Breast epithelium (tissue), 4 donors: ENCODE measurements around the gene CREB1. TPM values are rescaled to one million over a fixed set of nuclear protein-coding genes. Genes with fewer than 3 reads are reported as not detected.

ENCODE experiments used
- DNase-seq, 2 donors: peaks; one replicate each; pipeline ENCODE4 v3.0.0-alpha.2; 2019; ENCODE audit warnings: low spot score in 2 of 2
- H3K27ac ChIP-seq, 2 donors: fragments of 200-600 bp; sonication (generic) in 1 of 2; one replicate each; pipeline ENCODE4 v1.5.1; 2016 to 2019; ENCODE audit warnings: mild to moderate bottlenecking in 1 of 2
- H3K27me3 ChIP-seq, 2 donors: fragments of 200-600 bp; sonication (generic) in 1 of 2; one replicate each; pipeline versions ENCODE4 v1.5.1 to v1.6.0; 2017 to 2019; ENCODE audit warnings: control low read depth in 1 of 2, mild to moderate bottlenecking in 1 of 2
- H3K36me3 ChIP-seq: fragments of 200-600 bp; one replicate; pipeline ENCODE4 v1.5.1; 2019
- H3K4me1 ChIP-seq, 2 donors: fragments of 200-600 bp; sonication (generic); one replicate each; pipeline ENCODE4 v1.5.1; 2016 to 2019; ENCODE audit warnings: control low read depth in 1 of 2
- H3K4me3 ChIP-seq, 3 donors: fragments of 200-600 bp; sonication (generic); 1 replicate in 2 of 3; 2 replicates in 1 of 3; pipeline ENCODE4 v1.5.1; 2016 to 2019; ENCODE audit warnings: mild to moderate bottlenecking in 3 of 3, moderate library complexity in 2 of 3
- H3K9me3 ChIP-seq, 2 donors: fragments of 200-600 bp; sonication (generic) in 1 of 2; one replicate each; pipeline ENCODE4 v1.5.1; 2016 to 2019; ENCODE audit warnings: control low read depth in 1 of 2
- CTCF ChIP-seq, 3 donors: fragments of 450-650 bp; IDR thresholded peaks; one replicate each; pipeline ENCODE4 v1.5.1; 2016 to 2017; ENCODE audit warnings: antibody characterized with exemption in 3 of 3, mild to moderate bottlenecking in 3 of 3, moderate library complexity in 3 of 3
- POLR2A ChIP-seq: fragments of 450-650 bp; IDR thresholded peaks from one replicate; pipeline ENCODE4 v1.6.1; 2016; ENCODE audit warnings: antibody characterized with exemption, mild to moderate bottlenecking, moderate library complexity
- POLR2AphosphoS5 ChIP-seq, 3 donors: sonication (generic); formaldehyde crosslinking; IDR thresholded peaks; one replicate each; pipeline ENCODE4 v1.6.1; 2017; ENCODE audit warnings: antibody characterized with exemption in 3 of 3
- intact Hi-C: fragments of 100-400 bp; cut with DNase I; formaldehyde crosslinking; loops from one replicate; pipeline ENCODE4 v1.15.1; 2023; ENCODE audit warnings: low total_unique reads
- total RNA-seq, 3 donors: library from RNA; depleted of rRNA; stranded (reverse); fragments of >200 nt; gene quantifications; one replicate each; pipeline ENCODE4 v1.1.0, GENCODE V29; 2016

CREB1 gene
- total RNA-seq, 3 donors from 2014 or later, result 45.6 to 81.5 (median 54.1) TPM

GRCh38 chr2:207534417-207534816, 4.7 kb downstream of the CREB1 start:
- Histone ChIP-seq H3K27ac (peak overlapping the region in 1 of 2 donors; percentile 40), H3K27me3 (no peaks in the 10 kb centered on the region), H3K9me3 (no peaks in the 10 kb centered on the region), H3K36me3 (no peaks in the 10 kb centered on the region), H3K4me3 (no peak overlapping the region), H3K4me1 (no peaks in the 10 kb centered on the region)
- intact Hi-C loops, result no loop called here
- TF ChIP-seq CTCF (IDR thresholded peaks at IDR 0.05) (no peak), POLR2A (no peak)
- no peak for DNase-seq

GRCh38 chr2:207539470-207539869, 9.7 kb downstream of the CREB1 start:
- H3K4me1 ChIP-seq, result no peaks in the 10 kb centered on the region
- no peaks in the 10 kb centered on the region for H3K9me3 ChIP-seq
- TF ChIP-seq POLR2AphosphoS5 (IDR thresholded peaks at IDR 0.05), result no peak
- no peak for TF ChIP-seq POLR2A
- TF ChIP-seq CTCF (IDR thresholded peaks at IDR 0.05), result no peak
- no peaks in the 10 kb centered on the region for H3K36me3 ChIP-seq
- no peak for DNase-seq
- H3K4me3 ChIP-seq, result no peak overlapping the region
- no peak overlapping the region for H3K27ac ChIP-seq
- H3K27me3 ChIP-seq, result no peaks in the 10 kb centered on the region
- intact Hi-C loops, result no loop called here

GRCh38 chr2:207540431-207540830, 10.7 kb downstream of the CREB1 start:
- intact Hi-C loops, result no loop called here
- H3K36me3 ChIP-seq, result no peaks in the 10 kb centered on the region
- no peak overlapping the region for H3K4me3 ChIP-seq
- H3K9me3 ChIP-seq, result no peaks in the 10 kb centered on the region
- H3K4me1 ChIP-seq, result no peaks in the 10 kb centered on the region
- TF ChIP-seq POLR2AphosphoS5 (IDR thresholded peaks at IDR 0.05) (no peak), CTCF (IDR thresholded peaks at IDR 0.05) (no peak), POLR2A (no peak)
- DNase-seq, result no peak
- H3K27me3 ChIP-seq, result no peaks in the 10 kb centered on the region
- H3K27ac ChIP-seq, result no peak overlapping the region

GRCh38 chr2:207541933-207542332, 12.2 kb downstream of the CREB1 start:
- no peak overlapping the region for H3K4me3 ChIP-seq
- DNase-seq, result no peak
- no peak overlapping the region for H3K27ac ChIP-seq
- H3K27me3 ChIP-seq, result no peaks in the 10 kb centered on the region
- no peaks in the 10 kb centered on the region for H3K4me1 ChIP-seq
- H3K9me3 ChIP-seq, result no peaks in the 10 kb centered on the region
- no peaks in the 10 kb centered on the region for H3K36me3 ChIP-seq
- intact Hi-C loops, result no loop called here
- TF ChIP-seq CTCF (IDR thresholded peaks at IDR 0.05) (no peak), POLR2A (no peak), POLR2AphosphoS5 (IDR thresholded peaks at IDR 0.05) (no peak)

GRCh38 chr2:207543272-207543671, 13.5 kb downstream of the CREB1 start:
- no peak for DNase-seq
- H3K36me3 ChIP-seq, result no peaks in the 10 kb centered on the region
- H3K4me1 ChIP-seq, result no peaks in the 10 kb centered on the region
- no peaks in the 10 kb centered on the region for H3K9me3 ChIP-seq
- TF ChIP-seq CTCF (IDR thresholded peaks at IDR 0.05) (no peak), POLR2A (no peak), POLR2AphosphoS5 (IDR thresholded peaks at IDR 0.05) (no peak)
- intact Hi-C loops, result no loop called here
- no peaks in the 10 kb centered on the region for H3K27me3 ChIP-seq
- H3K4me3 ChIP-seq, result no peak overlapping the region
- no peak overlapping the region for H3K27ac ChIP-seq
